Measurements from ENCODE around the gene APBA3.

Gene APBA3

DNA sequence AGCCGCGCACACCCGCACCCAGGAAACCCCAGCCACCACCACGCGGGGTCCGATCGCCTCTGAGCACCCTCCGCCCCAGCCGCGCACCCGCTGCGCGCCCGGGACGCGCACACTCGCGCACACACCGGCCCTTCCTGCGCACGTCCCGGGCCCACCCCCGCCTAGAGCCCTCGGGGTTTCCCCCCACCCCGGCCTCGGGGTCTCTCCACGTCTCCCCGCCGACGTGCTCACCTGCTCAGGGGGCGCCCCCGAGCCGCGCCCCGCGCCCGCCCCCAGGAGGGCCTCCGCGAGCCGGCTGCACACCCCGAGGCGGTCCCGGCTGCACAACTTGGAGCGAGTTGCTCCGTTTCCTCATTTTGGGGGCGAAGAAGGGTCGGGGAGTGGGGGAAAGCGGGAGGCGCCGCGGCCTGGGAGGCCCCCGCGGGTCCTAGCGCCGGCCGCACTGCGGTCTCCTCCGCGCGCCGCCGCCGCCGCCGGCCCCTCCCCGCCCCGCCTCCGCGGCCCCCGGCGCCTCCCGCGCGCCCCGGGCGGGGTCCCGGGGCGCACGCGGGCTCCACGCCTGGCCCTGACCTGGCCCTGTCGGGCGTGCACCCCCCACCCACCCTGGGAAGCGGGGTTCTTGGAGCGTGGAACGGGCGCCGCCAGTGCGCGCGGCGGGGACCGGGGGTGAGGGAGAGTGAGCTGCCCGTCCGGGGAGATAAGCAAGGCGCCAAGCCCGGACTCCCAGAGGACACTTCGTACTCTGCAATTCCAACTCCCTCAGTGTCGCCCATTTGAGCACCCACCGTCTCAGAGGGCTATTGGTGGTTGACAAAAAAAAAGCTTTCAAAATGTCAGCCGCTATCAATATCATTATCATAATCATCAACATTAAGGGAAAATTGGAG lies 24.7 kb upstream of the APBA3 start, which contains the start of gene MATK:
Gene MATK (minus strand): TSS at position 444 of the 887 bp plus-strand sequence. CDS start 1,246 bp downstream, outside the sequence.
- Histone ChIP-seq H2AFZ (ENCODE audit: low read length, unreplicated experiment) (no peak within 1 kb of the TSS), H3K4me3 (ENCODE audit: low read depth, low read length) (peak within 1 kb of the TSS; percentile 42; the same call in 1 of the 2 replicates)

DNA sequence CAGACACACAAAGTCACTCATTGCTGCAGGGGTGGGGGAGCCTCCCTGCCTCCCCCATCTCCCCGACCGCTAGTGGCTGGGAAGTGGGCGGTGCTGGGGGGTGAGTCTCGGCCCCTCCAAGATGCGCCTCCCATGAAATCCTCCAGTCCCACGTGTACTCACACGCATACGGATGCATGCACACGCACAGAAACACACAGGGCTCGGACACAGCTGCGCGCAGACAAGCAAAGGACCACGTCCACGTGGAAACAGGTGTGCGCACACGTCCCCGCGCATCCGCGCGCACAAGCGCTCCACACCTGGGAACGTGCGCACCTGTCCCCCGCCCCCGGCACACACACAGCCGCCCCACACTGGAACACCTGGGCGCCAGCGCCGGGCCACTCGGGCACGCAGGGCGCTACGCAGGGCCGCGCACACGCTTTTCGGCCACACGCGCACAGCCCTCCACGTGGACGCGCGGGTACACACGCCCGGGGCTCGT lies 24.0 kb upstream of the APBA3 start:
- no peaks in the 10 kb centered on the region for H3K79me2 ChIP-seq (ENCODE audit: control insufficient read depth, insufficient read depth, low read length, unreplicated experiment)
- H3K27me3 ChIP-seq (ENCODE audit: insufficient read depth, low read length), result peaks cover 29% of the 10 kb centered on the region
- H3K4me1 ChIP-seq (ENCODE audit: control insufficient read depth, insufficient read depth, low read length, unreplicated experiment), result no peaks in the 10 kb centered on the region
- H2AFZ ChIP-seq (ENCODE audit: low read length, unreplicated experiment), result no peak overlapping the region
- H3K27ac ChIP-seq (ENCODE audit: low read depth, low read length), result no peak overlapping the region
- H3K4me3 ChIP-seq (ENCODE audit: low read depth, low read length), result peak overlapping the region; percentile 37; the same call in 1 of the 2 replicates
- no peaks in the 10 kb centered on the region for H3K36me3 ChIP-seq (ENCODE audit: insufficient read depth, low read length)

More for the DNA sequence above, 24.7 kb upstream of the APBA3 start, which contains the start of gene MATK:
- H3K27me3 ChIP-seq (ENCODE audit: insufficient read depth, low read length), result peaks cover 34% of the 10 kb centered on the region
- no peaks in the 10 kb centered on the region for H3K79me2 ChIP-seq (ENCODE audit: control insufficient read depth, insufficient read depth, low read length, unreplicated experiment)
- no peak within 1 kb of the TSS for H3K27ac ChIP-seq (ENCODE audit: low read depth, low read length)
- H3K36me3 ChIP-seq (ENCODE audit: insufficient read depth, low read length), result no peaks in the 10 kb centered on the region
- H3K4me1 ChIP-seq (ENCODE audit: control insufficient read depth, insufficient read depth, low read length, unreplicated experiment), result no peaks in the 10 kb centered on the region

GRCh38 chr19:3784607-3785450 lies 23.3 kb upstream of the APBA3 start:
- Histone ChIP-seq H3K4me1 (ENCODE audit: control insufficient read depth, insufficient read depth, low read length, unreplicated experiment) (no peaks in the 10 kb centered on the region), H3K4me3 (ENCODE audit: low read depth, low read length) (peak overlapping the region; percentile 37; the same call in 1 of the 2 replicates), H3K27ac (ENCODE audit: low read depth, low read length) (no peak overlapping the region), H3K36me3 (ENCODE audit: insufficient read depth, low read length) (no peaks in the 10 kb centered on the region), H2AFZ (ENCODE audit: low read length, unreplicated experiment) (no peak overlapping the region), H3K79me2 (ENCODE audit: control insufficient read depth, insufficient read depth, low read length, unreplicated experiment) (no peaks in the 10 kb centered on the region), H3K27me3 (ENCODE audit: insufficient read depth, low read length) (peaks cover 25% of the 10 kb centered on the region)

DNA sequence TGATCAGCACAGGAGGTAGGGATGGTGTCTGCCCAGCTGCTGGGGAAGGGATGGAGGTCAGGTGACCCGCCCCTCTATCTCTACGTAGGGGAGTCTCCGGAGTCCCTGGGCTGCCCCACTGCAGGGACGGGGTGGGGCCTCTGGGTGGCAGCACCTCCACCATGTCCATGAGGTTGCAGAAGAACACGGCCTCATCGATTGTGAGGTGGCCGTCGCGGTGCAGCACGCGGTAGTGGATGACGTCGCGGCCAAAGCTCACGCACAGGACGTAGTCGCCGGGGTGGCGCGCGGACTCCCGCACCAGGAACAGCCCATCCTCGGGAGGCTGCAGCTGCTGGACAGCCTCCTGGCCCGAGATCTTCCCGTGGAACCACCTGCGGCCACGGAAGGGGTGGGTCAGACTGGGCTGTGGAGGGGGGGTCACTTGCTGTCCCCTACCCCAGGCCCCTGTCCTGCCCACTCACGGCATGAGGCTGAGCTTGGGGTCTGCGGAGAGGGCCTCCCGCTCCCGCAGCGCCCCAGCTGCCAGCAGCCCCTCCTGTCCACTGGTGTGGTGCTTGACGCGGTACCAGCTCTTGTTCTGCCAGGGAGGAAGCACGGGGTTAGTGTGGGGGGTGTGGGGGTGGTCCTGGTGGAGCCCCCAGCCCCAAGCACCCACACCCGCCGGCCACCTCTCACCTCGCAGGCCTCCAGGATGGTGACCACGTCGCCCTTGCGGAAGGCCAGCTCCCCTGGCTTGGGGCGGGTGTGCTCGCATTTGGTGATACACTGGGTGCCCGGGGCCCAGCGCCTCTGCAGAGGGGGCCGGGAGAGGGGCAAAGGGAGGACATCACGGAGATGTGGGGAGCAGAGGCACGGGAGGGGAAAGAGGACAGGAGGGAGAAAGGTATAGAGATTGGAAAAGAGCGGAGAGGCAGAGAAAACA lies 22.4 kb upstream of the APBA3 start:
- Histone ChIP-seq H3K79me2 (ENCODE audit: control insufficient read depth, insufficient read depth, low read length, unreplicated experiment) (no peaks in the 10 kb centered on the region), H3K4me1 (ENCODE audit: control insufficient read depth, insufficient read depth, low read length, unreplicated experiment) (no peaks in the 10 kb centered on the region), H3K27me3 (ENCODE audit: insufficient read depth, low read length) (peaks cover 23% of the 10 kb centered on the region), H3K36me3 (ENCODE audit: insufficient read depth, low read length) (no peaks in the 10 kb centered on the region), H3K27ac (ENCODE audit: low read depth, low read length) (no peak overlapping the region), H3K4me3 (ENCODE audit: low read depth, low read length) (no peak overlapping the region), H2AFZ (ENCODE audit: low read length, unreplicated experiment) (no peak overlapping the region)

- no peak overlapping the region for H3K27ac ChIP-seq (ENCODE audit: low read depth, low read length)
- no peaks in the 10 kb centered on the region for H3K36me3 ChIP-seq (ENCODE audit: insufficient read depth, low read length)
- H3K27me3 ChIP-seq (ENCODE audit: insufficient read depth, low read length), result peaks cover 23% of the 10 kb centered on the region
- H2AFZ ChIP-seq (ENCODE audit: low read length, unreplicated experiment), result no peak overlapping the region
- H3K4me3 ChIP-seq (ENCODE audit: low read depth, low read length), result no peak overlapping the region
- H3K4me1 ChIP-seq (ENCODE audit: control insufficient read depth, insufficient read depth, low read length, unreplicated experiment), result no peaks in the 10 kb centered on the region
- no peaks in the 10 kb centered on the region for H3K79me2 ChIP-seq (ENCODE audit: control insufficient read depth, insufficient read depth, low read length, unreplicated experiment)
Observed at GRCh38 chr19:3782903-3783302, 21.4 kb upstream of the APBA3 start.

DNA sequence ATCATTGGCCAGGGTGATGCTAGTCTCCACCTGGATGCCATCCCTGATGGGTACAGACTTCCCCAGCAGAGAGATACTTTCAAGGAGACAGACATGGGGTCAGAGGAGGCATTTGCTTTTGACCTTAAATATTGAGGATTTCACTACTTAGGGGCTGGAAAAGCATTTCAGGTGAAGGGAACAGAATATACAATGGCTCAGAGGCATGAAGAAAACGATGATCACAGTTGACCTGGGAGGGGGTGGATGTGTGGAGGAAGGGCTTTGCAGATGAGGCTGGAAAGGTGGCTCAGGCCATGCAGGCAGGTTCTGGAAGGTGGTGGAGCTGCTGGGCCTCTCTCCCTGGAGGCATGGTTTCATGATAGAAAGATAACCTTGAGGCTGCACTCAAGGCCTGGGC lies 20.8 kb upstream of the APBA3 start:
- H3K27ac ChIP-seq (ENCODE audit: low read depth, low read length), result no peak overlapping the region
- H3K79me2 ChIP-seq (ENCODE audit: control insufficient read depth, insufficient read depth, low read length, unreplicated experiment), result no peaks in the 10 kb centered on the region
- no peak overlapping the region for H2AFZ ChIP-seq (ENCODE audit: low read length, unreplicated experiment)
- no peaks in the 10 kb centered on the region for H3K36me3 ChIP-seq (ENCODE audit: insufficient read depth, low read length)
- no peaks in the 10 kb centered on the region for H3K4me1 ChIP-seq (ENCODE audit: control insufficient read depth, insufficient read depth, low read length, unreplicated experiment)
- peaks cover 23% of the 10 kb centered on the region for H3K27me3 ChIP-seq (ENCODE audit: insufficient read depth, low read length)
- H3K4me3 ChIP-seq (ENCODE audit: low read depth, low read length), result no peak overlapping the region

DNA sequence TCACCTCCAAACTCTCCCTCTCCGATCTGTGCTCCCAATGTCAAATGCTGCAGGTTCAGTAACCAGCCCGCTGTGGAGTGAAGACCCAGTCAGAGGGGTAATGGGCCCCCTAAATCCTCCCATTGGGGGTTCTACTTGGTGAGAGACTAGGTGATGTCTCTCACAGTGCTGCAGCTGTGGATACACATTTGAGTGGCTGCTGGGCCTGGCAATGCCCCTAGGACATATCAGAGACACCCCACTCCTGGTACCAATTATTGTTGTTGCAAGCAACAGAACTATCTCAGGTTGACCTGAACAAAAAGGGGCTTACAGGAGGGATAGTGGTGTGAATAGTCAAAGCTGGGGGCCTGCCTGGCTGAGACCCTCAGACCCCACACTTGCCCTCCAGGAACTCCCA lies 20.1 kb upstream of the APBA3 start:
- Histone ChIP-seq H3K27me3 (ENCODE audit: insufficient read depth, low read length) (peaks cover 20% of the 10 kb centered on the region), H3K27ac (ENCODE audit: low read depth, low read length) (no peak overlapping the region), H3K4me3 (ENCODE audit: low read depth, low read length) (no peak overlapping the region), H3K36me3 (ENCODE audit: insufficient read depth, low read length) (no peaks in the 10 kb centered on the region), H2AFZ (ENCODE audit: low read length, unreplicated experiment) (no peak overlapping the region), H3K4me1 (ENCODE audit: control insufficient read depth, insufficient read depth, low read length, unreplicated experiment) (no peaks in the 10 kb centered on the region), H3K79me2 (ENCODE audit: control insufficient read depth, insufficient read depth, low read length, unreplicated experiment) (no peaks in the 10 kb centered on the region)

GRCh38 chr19:3780786-3781304 lies 19.4 kb upstream of the APBA3 start:
- no peak overlapping the region for H3K27ac ChIP-seq (ENCODE audit: low read depth, low read length)
- peaks cover 14% of the 10 kb centered on the region; the same call in 1 of the 2 replicates for H3K27me3 ChIP-seq (ENCODE audit: insufficient read depth, low read length)
- H2AFZ ChIP-seq (ENCODE audit: low read length, unreplicated experiment), result no peak overlapping the region
- H3K36me3 ChIP-seq (ENCODE audit: insufficient read depth, low read length), result no peaks in the 10 kb centered on the region
- no peaks in the 10 kb centered on the region for H3K4me1 ChIP-seq (ENCODE audit: control insufficient read depth, insufficient read depth, low read length, unreplicated experiment)
- no peaks in the 10 kb centered on the region for H3K79me2 ChIP-seq (ENCODE audit: control insufficient read depth, insufficient read depth, low read length, unreplicated experiment)
- H3K4me3 ChIP-seq (ENCODE audit: low read depth, low read length), result no peak overlapping the region

GRCh38 chr19:3778899-3779723 lies 17.6 kb upstream of the APBA3 start:
- Histone ChIP-seq H3K36me3 (ENCODE audit: insufficient read depth, low read length) (no peaks in the 10 kb centered on the region), H3K27ac (ENCODE audit: low read depth, low read length) (no peak overlapping the region), H3K4me3 (ENCODE audit: low read depth, low read length) (no peak overlapping the region), H3K4me1 (ENCODE audit: control insufficient read depth, insufficient read depth, low read length, unreplicated experiment) (no peaks in the 10 kb centered on the region), H3K27me3 (ENCODE audit: insufficient read depth, low read length) (peaks cover under 1% of the 10 kb centered on the region; the same call in 1 of the 2 replicates), H3K79me2 (ENCODE audit: control insufficient read depth, insufficient read depth, low read length, unreplicated experiment) (no peaks in the 10 kb centered on the region), H2AFZ (ENCODE audit: low read length, unreplicated experiment) (no peak overlapping the region)

Data from ACC112 (cell line).